GM18873 (cell line): ENCODE results near the gene CSPG4.

ENCODE experiments used
- ATAC-seq: cut with Tn5 transposase; IDR thresholded peaks from one replicate; pipeline ENCODE4 v1.9.1; 2021; ENCODE audit warnings: mild to moderate bottlenecking, moderate library complexity, moderate number of reproducible peaks; ENCODE audit not compliant: unreplicated experiment, low FRiP score

The CSPG4 gene

DNA sequence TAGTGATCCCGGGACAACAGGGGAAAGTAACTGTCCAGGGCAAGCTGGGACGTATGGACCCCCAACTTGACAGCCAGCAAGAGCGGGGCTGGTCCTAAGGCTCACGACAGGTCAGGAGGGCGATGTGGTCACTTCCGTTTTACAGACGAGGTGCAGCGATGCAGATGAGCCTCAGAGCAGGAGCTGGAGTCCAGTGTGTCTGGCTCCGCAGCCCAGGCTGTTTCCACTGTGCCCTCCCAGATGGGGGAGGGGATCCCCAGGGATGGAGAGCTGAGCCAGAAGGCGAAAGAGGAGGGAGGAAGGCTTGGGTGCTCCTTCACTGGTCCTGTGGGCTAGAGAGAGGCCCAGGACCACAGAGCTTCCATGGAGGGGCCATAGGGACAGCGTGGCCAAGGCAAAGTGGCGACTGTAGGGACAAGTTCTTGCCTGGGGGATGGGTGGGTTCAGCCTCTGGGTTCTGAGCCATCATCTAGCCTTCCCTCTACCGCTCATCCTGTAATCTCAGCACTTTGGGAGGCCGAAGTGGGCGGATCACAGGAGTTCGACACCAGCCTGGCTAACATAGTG lies 59.2 kb downstream of the CSPG4 start:
- no peak for ATAC-seq

DNA sequence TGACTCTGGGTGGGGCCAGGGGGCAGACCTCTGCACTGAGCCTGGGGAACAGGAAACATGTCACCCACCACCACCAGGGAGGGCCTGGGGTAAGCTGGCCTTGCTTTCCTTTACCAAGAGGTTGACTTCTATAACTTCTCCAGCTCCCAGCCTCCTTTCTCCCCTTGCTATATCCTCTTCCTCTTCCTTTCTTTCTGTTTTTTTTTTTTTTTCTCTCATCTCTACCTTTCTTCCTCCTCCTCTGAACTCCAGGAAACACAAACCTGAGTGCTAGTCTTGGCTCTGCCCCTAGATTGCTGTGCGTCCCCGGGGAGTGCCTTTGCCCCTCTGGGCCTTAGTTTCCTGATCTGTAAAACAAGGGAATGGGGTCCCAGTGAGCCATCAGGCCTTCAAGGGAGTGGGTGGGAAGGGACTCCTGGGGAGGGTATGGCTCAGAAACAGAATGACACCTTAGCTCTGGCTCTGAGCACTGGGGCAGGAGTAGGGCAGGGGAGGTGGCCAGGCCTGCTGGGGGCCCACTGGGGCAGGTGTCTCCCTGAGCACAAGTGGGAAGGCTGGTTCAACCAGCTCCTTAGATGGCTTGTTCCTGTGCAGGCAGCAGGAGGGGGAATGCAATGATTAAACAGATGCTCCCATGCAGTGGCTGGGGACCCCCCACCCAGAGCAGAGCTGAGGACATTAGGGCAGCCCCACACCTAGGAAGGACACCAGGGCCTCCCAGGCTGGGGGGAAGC lies 60.7 kb downstream of the CSPG4 start:
- ATAC-seq = no peak

DNA sequence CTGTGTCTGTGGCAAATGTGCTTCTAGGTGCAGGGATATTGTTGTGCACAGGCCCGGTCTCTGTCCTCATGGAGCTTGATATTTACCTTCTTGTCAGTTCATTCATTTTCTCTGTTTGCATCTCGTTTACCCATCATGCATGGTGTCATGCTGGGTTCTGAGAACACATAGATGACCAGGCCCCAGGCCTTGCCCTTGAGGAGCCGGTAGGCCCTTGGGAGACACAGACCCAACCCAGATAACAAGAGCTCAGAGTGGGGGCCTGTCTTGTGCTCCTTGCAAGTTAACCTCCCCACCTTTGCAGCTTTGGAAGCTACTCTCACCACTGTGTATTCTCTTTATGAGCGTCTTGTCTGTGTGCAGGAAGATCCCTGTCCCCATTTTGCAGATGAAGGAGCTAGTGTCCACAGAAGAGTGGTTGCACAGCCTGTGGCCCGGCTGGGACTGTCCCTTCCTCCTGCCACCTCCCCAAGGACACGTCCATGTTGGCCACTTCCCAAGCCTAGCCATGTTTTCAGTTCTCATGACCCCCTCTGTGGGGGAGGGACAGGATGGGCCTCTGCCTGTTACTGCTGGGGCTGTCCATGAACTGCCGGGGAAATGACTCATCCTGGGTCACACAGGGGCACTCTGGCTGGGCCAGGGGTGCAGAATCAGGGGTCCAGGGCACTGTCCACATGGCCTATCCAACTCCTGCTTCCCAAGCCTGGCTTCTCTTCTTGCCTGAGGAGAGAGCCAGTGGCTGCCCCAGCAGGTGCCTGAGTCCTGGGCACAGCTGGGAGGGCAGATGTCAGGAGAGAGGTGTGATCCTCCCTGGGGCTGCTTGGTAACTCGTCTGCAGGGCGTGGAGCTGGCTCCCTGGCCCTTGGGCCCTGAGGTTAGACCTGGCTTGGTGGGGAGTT lies 61.5 kb downstream of the CSPG4 start:
- no peak for ATAC-seq

DNA sequence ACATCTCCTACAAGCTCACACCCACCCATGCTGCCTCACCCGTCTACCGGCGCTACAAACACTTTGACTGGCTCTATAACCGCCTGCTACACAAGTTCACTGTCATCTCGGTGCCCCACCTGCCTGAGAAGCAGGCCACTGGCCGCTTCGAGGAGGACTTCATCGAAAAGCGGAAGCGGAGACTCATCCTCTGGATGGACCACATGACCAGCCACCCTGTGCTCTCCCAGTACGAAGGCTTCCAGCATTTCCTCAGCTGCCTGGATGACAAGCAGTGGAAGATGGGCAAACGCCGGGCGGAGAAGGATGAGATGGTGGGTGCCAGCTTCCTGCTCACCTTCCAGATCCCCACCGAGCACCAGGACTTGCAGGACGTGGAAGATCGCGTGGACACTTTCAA lies 62.8 kb downstream of the CSPG4 start:
- ATAC-seq = no peak

DNA sequence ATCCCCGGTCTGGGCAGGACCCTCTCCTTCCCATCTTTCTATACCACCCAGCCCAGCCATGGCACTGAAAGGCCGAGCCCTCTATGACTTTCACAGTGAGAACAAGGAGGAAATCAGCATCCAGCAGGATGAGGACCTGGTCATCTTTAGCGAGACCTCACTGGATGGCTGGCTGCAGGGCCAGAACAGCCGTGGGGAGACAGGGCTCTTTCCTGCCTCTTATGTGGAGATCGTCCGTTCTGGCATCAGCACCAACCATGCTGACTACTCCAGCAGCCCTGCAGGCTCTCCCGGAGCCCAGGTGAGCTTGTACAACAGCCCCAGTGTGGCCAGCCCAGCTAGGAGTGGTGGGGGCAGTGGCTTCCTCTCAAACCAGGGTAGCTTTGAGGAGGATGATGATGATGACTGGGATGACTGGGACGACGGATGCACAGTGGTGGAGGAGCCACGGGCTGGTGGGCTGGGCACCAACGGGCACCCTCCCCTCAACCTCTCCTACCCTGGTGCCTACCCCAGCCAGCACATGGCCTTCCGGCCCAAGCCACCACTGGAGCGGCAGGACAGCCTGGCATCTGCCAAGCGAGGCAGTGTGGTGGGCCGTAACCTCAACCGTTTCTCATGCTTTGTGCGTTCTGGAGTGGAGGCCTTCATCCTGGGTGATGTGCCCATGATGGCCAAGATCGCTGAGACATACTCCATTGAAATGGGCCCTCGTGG lies 63.4 kb downstream of the CSPG4 start:
- no peak for ATAC-seq

DNA sequence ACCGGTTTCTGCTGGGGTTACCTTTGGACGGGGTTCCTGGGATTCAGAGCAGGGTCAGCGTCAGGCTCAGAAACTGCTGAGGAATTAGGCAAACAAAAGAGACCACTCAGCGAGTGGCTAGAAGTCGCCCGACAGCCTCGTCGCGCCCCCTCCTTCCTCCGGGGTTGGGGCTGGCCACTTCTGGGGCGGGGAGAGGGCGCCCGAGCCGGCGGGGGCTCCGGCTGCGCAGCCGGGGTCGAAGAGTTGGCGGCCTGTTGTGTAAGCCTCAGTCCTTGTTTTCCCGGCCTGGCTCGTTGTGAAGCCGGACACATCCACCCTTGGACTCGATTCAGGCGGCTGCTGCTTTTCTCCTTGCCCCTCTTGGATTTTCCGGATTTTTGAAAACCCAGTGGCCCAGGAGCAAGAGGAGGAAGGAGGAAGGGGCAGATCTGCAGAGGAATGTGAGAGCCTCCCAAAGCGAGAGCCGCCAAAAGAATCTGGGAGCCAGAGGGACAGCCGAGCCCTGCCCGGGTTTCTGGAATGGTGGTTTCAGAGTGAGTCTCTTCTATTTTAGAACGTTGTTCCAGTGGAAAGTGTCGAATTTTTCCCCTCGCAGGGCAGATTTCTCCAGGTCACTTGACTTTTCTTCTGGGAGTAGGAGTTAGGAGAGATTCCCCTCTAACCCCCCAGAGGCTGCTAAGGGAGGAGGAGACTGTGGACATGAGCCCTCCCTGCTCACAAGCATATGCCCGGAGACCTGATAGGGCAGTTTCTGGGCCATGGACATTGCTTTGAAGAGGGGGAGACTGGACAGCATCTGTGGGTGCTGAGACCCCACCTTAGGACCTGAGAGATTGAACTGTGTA lies 64.3 kb downstream of the CSPG4 start:
- no peak for ATAC-seq

DNA sequence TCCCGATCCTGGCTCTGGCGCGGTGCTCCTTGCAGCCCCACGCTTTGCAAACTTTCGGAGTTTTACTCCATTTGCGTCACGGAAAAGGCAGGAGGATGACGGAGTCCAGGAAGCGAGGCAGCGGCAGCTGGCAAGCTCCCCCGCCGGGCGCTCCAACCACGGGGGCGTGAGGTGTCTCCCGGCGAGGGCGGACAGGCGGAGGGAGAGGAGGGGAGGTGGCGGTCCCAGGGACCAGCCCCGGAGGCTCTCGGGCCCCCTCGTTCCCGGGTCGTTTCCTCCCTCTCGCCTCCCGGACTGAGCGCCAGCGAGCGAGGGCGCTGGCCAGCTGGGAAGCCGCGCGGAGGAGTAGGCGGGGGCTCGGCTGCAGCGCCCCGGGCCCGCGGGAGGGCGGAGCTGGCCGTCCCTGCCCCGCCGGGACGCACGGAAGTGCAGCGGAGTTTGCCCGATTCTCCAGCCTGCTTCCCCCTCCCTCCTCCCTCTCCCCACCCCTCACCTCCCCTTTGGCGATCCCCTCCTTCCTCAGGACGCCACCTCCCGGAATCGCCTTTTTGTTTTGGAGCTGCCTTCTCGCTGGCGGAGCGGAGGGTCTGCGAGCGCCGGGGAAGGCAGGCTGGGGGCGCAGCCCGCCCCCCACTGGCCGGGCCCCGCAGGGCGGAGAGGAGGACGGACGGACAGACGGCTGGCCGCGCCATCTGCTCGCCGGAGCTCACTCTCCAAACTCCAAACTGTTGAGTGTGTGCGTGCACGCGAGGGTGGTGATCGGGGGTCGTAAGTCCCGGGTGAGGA lies 65.1 kb downstream of the CSPG4 start, which contains the start of gene SNX33:
Gene SNX33 (plus strand): TSS at position 543 of the 786 bp plus-strand sequence. CDS start 1,191 bp downstream, outside the sequence.
- no peak for ATAC-seq

DNA sequence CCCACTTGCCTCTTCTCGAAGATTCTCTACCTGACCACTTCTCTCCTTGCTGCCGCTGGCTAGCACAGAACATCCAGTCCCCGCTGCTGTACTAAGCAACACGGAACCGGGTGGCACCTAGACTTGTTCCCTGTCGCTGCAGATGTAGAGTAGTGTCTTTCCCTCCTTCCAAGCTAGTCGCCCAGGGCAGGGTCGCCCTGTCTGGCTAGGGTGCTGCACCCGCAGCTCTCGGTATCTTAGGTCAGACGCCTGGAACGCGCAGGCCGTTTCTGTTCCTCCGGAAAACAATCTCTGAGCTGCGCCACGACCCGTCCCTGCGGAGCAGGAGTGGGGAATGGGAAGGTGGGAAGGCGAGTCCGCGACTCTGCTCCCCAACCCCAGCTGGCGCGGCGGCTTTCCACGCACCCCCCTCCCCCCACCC lies 65.7 kb downstream of the CSPG4 start:
- ATAC-seq = no peak

DNA sequence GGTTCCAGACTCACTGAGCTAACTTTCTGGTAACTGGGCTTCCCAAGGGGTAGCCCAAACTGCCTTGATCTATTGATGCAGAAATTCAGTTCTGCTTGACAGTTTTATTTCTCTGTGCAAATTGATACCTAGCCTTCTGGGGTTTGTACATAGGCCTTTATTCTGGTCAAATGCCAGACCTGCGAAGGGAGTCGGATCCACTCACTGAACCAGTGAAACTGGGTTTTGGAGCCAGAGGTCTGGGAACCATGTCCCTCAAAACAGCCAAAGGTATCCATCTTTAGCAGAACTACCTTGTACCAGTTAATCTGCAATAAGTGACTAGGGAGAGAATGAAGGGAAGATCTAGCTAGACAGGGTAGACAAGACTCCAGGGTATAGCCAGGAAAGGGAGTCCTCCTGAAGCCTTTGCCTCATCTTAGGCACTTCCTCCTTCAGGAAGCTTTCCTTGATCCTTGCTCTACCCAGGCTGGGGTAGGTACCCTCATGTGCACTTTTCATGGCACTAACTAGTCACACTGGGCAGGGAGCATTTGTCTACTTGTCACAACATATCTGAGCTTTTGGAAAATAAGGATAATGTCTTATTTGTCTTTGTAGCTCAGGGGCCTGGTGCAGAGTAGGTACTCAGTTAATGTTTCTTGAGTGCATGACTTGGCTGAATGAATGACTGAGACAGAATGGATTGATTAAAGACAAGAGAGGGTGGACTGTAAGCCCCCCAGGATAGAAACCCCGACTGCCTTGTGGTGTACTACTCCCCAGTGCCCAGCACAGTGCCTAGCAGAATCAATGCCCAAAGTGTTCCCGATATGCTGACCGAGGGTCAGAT lies 66.3 kb downstream of the CSPG4 start:
- ATAC-seq = no peak

DNA sequence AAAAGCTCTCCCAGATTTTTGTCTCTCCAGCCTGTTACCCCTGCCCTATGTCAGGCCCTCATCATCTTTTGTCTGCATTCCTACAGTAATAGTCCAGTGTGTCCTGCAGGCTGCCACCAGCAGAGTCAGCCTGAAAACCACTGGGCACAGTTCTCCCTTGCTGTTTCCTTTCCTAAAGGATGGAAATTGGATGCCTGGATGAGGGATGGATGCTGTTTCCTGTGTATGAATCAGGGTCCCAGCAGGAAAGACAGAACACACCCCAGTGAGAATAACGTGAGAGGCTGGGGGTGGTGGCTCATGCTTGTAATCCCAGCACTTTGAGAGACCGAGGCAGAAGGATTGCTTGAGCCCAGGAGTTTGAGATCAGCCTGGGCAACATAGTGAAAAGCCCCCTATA lies 68.3 kb downstream of the CSPG4 start:
- ATAC-seq = no peak

DNA sequence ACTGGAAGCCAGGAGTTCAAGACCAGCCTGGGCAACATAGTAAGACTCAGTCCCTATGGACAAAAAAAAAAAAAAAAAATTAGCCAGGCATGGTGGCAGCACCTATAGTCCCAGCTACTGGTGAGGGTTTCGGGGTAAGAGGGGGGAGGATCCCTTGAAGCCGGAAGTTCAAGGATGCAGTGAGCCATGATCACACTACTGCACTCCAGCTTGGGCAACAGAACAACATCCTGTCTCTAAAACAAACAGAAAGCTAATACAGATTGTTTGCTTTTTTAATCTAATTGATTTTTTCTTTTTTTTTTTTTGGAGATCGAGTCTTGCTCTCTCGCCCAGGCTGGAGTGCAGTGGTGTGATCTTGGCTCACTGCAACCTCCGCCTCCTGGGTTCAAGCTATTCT lies 71.0 kb downstream of the CSPG4 start:
- ATAC-seq = no peak

DNA sequence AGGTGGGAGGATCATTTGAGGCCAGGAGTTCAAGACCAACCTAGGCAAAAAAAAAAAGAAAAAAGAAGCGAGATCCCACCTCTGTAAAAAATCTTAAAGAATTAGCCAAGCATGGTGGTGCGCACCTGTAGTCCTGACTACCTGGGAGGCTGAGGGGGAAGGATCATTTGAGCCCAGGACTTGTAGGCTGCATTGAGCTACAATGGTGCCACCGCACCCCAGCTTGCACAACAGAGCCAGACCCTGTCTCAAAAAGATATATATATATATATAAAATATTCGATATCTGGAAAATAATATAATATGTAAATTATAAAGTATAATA lies 71.5 kb downstream of the CSPG4 start:
- ATAC-seq = no peak

DNA sequence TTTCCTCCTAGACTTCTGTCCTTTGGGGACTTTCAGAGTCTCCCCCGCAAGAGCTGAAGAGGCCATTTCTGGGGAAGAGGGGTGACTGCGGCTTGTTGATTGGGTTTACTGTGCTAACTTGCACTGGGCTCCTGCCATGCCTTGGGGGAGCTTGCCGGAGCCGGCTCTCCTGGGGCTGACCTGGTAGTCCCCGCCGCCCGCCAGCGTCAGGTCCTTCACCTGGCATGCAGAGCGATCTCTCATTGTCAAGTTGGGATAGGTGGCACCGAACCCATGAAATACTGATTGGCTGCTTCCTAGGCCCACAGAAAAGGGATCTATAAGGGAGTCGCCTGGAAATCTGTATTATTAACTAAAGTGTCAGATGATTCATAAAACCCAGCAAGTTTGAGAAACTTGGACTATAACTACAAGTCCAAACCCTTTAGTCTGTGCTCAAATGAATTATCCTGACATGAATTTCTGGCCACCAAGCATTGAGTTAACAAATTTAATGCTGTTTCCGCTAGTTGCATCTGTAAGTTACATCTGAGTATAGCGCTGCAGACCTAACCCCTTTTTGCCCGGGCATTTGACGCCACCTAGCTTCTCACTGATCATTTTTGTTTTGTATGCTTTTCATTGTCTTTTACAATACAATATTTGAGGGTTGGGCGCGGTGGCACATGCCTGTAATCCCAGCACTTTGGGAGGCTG lies 72.0 kb downstream of the CSPG4 start:
- ATAC-seq = no peak

DNA sequence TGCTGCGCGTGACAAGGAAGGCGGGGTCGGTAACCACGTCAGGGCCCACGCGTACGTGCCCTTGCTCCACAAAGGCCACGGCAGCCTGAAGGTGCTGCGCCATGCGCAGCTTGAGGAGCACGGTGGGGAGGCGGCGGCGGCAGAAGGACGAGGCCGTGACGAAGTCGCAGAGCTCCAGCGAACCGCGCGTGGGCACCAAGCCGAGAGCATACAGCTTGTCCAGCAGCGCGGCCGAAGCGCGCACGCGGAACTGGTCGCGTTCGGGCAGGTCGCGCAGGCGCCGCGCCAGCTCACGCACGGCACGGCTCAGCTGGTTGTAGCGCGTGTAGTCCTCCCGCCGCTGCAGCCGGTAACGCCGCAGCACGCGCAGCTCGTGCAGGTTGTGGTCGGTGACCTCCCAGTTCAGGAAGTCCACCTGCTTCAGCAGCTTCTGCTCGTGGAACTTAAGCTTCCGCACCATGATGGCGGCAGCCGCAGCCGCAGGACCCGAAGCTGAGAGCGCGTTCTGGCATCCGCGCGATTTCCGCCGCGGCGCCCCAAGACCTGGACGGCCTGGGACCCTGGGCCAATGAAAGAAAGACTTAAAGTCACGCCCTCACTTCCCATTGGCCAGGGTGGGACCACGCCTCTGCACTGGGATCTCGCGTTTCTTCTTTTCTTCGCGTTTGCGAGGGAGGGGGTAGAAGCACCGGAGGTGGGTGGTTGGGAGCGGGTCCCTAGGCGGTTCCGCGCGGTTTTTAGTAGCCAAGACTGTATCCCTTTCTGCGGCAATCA lies 72.8 kb downstream of the CSPG4 start, which contains the start of gene IMP3:
Gene IMP3 (minus strand): TSS at position 516 of the 774 bp plus-strand sequence. CDS start 56 bp downstream, at position 460.
- peak; percentile 88 for ATAC-seq

DNA sequence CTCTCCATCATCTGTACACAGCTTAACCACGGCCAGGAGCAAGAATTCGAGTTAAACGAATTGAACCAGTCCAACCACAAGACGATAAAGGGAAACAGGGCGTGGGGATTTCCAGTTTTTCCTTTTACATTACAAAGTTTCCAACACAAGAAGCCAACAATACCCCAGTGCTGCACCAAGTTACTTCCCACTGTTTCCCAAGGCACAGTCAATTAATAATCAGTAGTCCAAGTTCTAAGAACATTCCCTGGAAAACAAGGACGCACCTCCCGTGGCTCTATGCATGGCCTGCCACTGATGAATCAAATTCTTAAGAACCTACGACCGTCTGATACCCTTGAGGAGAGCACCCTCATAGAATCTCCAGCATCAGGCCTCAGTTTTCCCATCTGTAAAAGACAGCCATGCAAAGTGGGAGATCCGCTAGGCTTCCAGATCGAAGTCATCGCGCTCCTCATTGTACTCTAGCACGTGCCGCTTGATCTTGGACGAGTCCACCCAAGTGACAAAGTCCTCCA lies 73.4 kb downstream of the CSPG4 start:
- no peak for ATAC-seq

DNA sequence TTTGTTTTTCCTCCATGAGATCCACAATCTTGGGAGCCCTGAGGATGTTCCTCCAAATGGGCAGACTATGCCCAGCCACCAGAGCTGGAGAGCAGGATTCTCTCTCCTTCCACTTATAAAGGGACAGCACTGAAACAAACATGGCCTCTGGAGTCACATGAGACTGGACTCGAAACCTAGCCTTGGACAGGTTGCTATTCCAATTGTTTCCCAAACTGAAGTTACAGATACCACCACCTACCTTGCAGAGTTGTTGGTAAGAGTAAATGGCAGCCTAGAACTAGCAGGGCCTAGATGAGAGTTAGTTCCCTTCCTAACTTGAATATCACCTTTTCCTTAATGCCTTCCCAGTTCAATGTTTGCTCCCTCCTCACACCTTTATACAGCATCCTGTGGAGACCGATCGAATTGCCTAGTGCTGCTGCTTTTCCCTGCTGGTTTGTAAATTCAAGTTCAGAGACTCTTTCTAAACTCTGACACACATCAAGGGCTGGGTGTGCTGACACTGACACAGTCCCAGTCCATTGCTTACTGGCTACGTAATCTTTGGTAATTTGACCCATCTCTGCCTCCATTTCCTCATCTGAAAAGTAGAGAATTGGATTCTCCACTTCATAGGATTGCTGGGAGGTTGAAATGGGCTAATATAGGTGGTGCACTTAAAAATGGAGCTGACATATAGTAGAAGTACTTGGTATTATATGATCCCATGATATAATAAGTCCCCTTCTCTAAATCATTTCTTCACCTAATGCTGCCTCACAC lies 75.2 kb downstream of the CSPG4 start:
- ATAC-seq = no peak
